ENCODE results near the gene PCOLCE2.

PCOLCE2 gene

DNA sequence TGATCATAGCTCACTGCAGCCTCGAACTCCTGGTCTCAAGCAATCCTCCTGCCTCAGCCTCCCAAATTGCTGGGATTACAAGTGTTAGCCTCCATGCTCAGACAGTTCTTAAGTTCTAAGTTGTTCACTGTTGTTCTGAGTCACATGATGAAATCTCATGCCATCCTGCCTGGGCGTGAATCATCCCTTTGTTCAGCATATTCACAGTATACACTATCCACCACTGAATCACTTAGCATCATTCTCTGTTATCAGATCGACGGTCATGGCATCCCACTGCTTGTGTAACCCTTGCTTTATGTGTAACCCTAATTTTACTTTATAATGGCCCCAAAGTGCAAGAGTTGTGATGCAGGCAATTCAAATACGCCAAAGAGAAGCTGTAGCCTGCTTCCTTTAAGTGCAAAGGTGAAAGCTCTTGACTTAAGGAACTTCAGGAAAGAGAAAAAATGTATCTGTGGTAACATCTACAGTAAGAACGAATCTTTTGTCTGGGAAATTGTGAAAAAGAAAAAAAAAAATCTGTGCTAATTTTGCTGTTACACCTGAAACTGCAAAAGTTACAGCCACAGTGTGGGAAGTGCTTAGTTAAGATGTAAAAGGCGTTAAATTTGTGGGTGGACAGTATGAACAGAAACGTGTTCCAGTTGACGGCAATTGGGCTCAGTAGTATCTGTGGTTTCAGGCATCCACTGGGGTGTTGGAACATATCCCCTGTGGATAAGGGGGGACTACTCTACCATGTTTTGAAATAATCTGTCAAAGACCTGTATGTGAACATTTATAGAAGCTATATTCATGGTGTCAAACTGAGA, 80.6 kb downstream of the PCOLCE2 start:
- TF ChIP-seq, protein P1, sequence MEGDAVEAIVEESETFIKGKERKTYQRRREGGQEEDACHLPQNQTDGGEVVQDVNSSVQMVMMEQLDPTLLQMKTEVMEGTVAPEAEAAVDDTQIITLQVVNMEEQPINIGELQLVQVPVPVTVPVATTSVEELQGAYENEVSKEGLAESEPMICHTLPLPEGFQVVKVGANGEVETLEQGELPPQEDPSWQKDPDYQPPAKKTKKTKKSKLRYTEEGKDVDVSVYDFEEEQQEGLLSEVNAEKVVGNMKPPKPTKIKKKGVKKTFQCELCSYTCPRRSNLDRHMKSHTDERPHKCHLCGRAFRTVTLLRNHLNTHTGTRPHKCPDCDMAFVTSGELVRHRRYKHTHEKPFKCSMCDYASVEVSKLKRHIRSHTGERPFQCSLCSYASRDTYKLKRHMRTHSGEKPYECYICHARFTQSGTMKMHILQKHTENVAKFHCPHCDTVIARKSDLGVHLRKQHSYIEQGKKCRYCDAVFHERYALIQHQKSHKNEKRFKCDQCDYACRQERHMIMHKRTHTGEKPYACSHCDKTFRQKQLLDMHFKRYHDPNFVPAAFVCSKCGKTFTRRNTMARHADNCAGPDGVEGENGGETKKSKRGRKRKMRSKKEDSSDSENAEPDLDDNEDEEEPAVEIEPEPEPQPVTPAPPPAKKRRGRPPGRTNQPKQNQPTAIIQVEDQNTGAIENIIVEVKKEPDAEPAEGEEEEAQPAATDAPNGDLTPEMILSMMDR (IDR thresholded peaks at IDR 0.05; ENCODE audit: low read depth, low read length) = no peak
- H3K4me3 ChIP-seq (ENCODE audit: low read depth, low read length) = no peak overlapping the region

DNA sequence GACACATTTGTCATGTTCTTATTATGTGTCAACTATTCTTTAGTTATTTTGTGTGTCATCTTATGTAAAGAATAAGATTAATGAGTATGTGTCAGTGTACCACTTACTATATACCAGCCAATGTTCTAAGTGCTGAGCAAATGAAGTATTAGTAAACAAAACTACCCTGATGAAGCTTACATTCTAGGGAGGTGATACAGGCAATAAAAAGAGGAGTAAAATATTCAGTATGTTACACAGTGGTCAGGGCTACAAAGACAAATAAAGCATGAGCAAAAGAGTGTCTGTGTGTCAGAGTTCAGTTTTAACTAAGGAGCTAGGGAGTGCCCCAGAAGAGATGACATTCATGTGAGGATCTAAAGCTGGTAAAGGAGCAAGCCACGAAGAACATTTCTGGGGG, 86.0 kb downstream of the PCOLCE2 start:
- TF ChIP-seq, protein P1 (IDR thresholded peaks at IDR 0.05; ENCODE audit: low read depth, low read length) = no peak
- H3K4me3 ChIP-seq (ENCODE audit: low read depth, low read length) = no peak overlapping the region

DNA sequence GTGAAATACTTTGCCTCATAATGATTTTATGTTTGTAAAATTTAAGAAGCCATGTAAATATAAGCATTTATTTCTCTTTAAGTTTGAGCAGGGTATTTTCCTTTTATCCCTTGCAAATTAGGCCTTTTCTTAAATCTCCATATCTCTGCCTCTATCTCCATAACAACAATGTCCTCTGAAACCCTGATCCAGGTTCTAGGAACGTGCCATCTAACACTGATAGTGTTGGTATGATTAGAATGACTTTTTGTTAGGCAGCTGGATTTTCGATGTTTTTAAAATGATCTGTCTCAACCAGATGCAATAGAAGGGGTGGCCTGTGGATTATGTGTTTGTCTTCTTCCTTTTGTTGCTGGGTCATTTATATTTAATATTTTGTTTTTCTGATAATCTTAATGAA, 87.1 kb downstream of the PCOLCE2 start:
- H3K4me3 ChIP-seq (ENCODE audit: low read depth, low read length) = no peak overlapping the region
- TF ChIP-seq, protein P1 (IDR thresholded peaks at IDR 0.05; ENCODE audit: low read depth, low read length) = no peak

DNA sequence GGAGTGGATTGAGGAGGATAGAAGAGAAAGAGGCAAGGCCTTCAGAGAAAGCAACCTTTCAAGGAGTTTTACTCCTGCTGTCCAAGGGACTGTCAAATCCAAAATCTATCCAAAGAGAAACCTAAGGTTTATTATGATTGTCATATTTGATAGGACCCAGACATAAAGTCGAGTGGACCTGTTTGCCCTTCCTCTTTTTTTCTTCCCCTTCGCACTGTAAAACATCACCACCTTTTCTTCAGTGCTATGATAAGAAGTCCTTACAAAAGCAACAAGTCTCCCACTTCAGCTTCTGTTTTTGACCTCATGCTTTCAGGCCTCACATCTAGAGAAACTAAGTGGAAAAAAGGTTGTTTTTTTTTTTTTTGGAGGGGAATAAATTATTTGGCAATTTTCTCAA, 92.1 kb downstream of the PCOLCE2 start:
- no peak overlapping the region for H3K4me3 ChIP-seq (ENCODE audit: low read depth, low read length)
- TF ChIP-seq, protein P1 (IDR thresholded peaks at IDR 0.05; ENCODE audit: low read depth, low read length) = no peak

DNA sequence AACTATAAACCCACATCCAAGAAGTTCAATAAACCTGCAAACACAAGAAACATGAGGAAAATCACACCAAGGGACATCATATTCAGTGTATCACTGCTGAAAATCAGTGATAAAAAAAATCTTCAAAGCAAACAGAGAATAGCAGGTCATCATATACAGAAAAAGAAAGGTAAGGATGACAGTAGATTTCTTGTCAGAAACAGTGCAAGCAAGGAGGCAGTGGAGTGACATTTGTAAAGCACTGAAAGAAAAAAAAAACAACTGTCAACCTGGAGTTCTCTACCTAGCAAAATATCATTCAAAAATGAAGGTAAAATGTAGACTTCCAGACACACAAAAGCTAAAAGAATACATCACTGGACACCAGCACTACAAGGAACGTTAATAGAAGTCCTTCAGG, 93.6 kb downstream of the PCOLCE2 start:
- H3K4me3 ChIP-seq (ENCODE audit: low read depth, low read length) = no peak overlapping the region
- TF ChIP-seq, protein P1 (IDR thresholded peaks at IDR 0.05; ENCODE audit: low read depth, low read length) = no peak

DNA sequence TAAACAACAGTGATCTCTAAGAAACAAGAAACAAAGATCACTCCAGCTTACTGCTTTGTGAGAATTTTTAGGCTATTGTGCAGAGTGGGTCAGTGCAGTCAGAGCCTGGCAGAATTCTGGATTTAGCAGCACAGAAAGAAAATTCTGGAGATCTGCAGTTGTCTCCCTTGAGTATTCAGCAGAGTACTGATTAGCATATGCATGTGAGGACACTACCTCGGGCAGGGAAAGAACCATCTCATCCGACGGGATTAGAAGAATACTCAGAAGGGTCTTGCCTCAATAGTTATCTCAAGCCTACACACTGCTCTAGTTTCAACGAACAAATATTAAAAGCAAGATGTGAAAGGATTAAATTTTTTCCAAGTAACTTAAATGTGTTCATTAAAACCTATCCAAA, 94.4 kb downstream of the PCOLCE2 start:
- TF ChIP-seq, protein P1 (IDR thresholded peaks at IDR 0.05; ENCODE audit: low read depth, low read length) = no peak
- no peak overlapping the region for H3K4me3 ChIP-seq (ENCODE audit: low read depth, low read length)

DNA sequence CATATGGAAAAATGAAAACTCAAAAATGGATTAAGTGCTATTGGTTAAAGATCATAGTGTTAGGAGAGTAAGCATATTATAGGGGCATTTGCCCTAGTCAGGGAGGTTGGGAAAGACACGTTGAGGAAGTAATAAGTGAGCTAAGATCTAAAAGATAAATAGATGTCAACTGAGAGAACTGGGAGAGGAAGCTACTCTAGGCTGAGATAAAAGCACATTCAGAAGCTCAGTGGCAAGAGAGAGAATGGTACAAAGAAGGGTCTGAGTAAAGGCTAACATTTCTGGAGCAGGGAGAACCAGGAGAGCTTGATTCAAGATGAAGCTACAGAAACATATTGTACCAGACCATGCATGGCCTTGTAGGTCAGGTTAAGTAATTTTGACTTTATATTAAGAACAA, 101.2 kb downstream of the PCOLCE2 start:
- H3K4me3 ChIP-seq (ENCODE audit: low read depth, low read length) = no peak overlapping the region
- TF ChIP-seq, protein P1 (IDR thresholded peaks at IDR 0.05; ENCODE audit: low read depth, low read length) = no peak

Measured in WI38 (cell line).